ENCODE results near the gene LCLAT1. TPM values are rescaled to one million over a fixed set of nuclear protein-coding genes. Genes with fewer than 3 reads are reported as not detected.
"Not testable (repeated sequence)": the region's sequence is repeated elsewhere in the genome, so short reads cannot be mapped to it uniquely, and the experiment has no call there.

LCLAT1 gene
- total and polyA plus RNA-seq, 4 donors: 2.4 to 14.6 (median 10.7) TPM

DNA sequence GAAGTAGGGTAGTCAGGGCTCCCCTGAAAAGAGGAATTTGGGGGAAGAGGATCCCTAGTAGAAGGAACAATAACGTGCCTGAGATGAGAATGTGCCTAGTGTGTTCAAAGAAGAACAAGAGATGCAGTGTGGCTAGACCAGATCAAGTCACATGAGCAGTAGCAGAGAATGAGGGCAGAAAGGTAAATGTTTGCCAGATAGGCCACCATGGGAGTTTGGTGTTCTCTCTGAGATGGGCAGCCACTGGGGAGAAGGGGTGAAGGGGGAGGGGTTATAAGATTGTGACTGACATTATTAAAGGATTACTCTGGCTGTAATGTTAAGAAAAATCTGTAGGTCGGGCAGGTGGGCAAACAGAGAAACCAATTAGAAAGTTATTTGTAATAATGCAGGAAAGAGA, 166.0 kb downstream of the LCLAT1 start (continued):
- TF ChIP-seq GABPA (IDR thresholded peaks at IDR 0.05 in 1 of 2, conservative IDR thresholded peaks at IDR 0.05 in 1 of 2): no peak
- TF ChIP-seq, protein P1, sequence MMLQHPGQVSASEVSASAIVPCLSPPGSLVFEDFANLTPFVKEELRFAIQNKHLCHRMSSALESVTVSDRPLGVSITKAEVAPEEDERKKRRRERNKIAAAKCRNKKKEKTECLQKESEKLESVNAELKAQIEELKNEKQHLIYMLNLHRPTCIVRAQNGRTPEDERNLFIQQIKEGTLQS (IDR thresholded peaks at IDR 0.05): no peak
- no peak for TF ChIP-seq HNF4A (conservative IDR thresholded peaks at IDR 0.05)
- TF ChIP-seq FOXA2 (IDR thresholded peaks at IDR 0.05): no peak
- TF ChIP-seq, protein P2, sequence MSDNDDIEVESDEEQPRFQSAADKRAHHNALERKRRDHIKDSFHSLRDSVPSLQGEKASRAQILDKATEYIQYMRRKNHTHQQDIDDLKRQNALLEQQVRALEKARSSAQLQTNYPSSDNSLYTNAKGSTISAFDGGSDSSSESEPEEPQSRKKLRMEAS (IDR thresholded peaks at IDR 0.05): no peak
- TF ChIP-seq YY1 (IDR thresholded peaks at IDR 0.05): no peak
- TF ChIP-seq JUND (IDR thresholded peaks at IDR 0.05): no peak

DNA sequence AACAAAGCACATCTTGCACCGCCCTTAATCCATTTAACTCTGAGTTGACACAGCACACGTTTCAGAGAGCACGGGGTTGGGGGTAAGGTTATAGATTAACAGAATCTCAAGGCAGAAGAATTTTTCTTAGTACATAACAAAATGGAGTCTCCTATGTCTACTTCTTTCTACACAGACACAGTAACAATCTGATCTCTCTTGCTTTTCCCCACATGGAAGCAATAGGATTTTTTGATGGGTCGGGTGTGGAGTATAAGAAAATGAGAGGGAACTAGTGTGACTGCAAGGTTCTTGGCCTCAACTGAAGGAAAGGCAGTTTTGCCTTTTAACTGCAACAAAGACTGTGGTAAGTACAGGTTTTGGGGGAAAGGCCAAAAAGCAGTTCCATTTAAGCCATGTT, 167.2 kb downstream of the LCLAT1 start:
- 98% methylated on average over 1 of the region's 4 CpGs for WGBS
- not testable (repeated sequence) for H3K9me3 ChIP-seq (ENCODE audit: control insufficient read depth in 4 of 4, low read length in 3 of 4); DNase-seq (ENCODE audit: low spot score); H3K36me3 ChIP-seq (ENCODE audit: control insufficient read depth in 4 of 4, insufficient read depth in 3 of 4, low read depth in 1 of 4, low read length in 3 of 4); H3K4me1 ChIP-seq (ENCODE audit: control insufficient read depth in 4 of 4, insufficient read depth in 4 of 4, low read length in 3 of 4); H3K4me3 ChIP-seq (ENCODE audit: low read depth in 1 of 3, low read length in 3 of 3); H3K27ac ChIP-seq (ENCODE audit: low read depth in 1 of 2, low read length in 2 of 2); H3K27me3 ChIP-seq (ENCODE audit: control insufficient read depth in 4 of 4, insufficient read depth in 4 of 4, low read length in 3 of 4); H3K9ac ChIP-seq (ENCODE audit: low read depth in 1 of 2, low read length in 2 of 2)

DNA sequence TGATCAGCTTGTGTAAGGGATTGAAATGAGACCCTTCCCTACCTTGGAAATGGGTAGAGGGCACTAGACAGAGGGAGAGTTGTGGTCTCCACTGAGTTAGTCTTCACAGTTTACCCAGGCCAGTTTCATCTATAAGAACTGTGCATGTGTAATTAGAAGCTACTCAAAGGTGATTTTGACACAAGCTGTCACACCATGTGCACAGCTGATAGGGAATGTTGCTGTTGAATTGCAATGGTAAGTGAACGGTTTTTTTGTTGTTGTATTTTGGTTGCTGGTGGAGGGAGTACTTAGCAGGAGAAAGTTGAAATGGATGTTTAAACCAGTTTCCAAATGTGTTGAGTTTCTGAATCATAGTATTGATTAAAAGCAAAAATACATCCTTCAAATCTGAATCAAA, 168.9 kb downstream of the LCLAT1 start:
- TF ChIP-seq NR2F2 (IDR thresholded peaks at IDR 0.05): no peak
- TF ChIP-seq SP1 (IDR thresholded peaks at IDR 0.05): no peak
- TF ChIP-seq EGR1 (IDR thresholded peaks at IDR 0.05; ENCODE audit: low read depth in 2 of 2): no peak
- no peak for TF ChIP-seq HNF4A (conservative IDR thresholded peaks at IDR 0.05)
- TF ChIP-seq FOXA1 (IDR thresholded peaks at IDR 0.05): no peak
- no peak for TF ChIP-seq RXRA (IDR thresholded peaks at IDR 0.05)
- TF ChIP-seq FOXA2 (IDR thresholded peaks at IDR 0.05): no peak
- TF ChIP-seq HNF4G (IDR thresholded peaks at IDR 0.05): no peak
- no peak for TF ChIP-seq RAD21 (IDR thresholded peaks at IDR 0.05)
- TF ChIP-seq, protein P1 (IDR thresholded peaks at IDR 0.05): no peak
- no peak for TF ChIP-seq GABPA (IDR thresholded peaks at IDR 0.05 in 1 of 2, conservative IDR thresholded peaks at IDR 0.05 in 1 of 2)
- TF ChIP-seq, protein P3, sequence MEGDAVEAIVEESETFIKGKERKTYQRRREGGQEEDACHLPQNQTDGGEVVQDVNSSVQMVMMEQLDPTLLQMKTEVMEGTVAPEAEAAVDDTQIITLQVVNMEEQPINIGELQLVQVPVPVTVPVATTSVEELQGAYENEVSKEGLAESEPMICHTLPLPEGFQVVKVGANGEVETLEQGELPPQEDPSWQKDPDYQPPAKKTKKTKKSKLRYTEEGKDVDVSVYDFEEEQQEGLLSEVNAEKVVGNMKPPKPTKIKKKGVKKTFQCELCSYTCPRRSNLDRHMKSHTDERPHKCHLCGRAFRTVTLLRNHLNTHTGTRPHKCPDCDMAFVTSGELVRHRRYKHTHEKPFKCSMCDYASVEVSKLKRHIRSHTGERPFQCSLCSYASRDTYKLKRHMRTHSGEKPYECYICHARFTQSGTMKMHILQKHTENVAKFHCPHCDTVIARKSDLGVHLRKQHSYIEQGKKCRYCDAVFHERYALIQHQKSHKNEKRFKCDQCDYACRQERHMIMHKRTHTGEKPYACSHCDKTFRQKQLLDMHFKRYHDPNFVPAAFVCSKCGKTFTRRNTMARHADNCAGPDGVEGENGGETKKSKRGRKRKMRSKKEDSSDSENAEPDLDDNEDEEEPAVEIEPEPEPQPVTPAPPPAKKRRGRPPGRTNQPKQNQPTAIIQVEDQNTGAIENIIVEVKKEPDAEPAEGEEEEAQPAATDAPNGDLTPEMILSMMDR (IDR thresholded peaks at IDR 0.05; ENCODE audit: low read depth, low read length, missing input control): no peak
- TF ChIP-seq, protein P2 (IDR thresholded peaks at IDR 0.05): no peak
- no peak for TF ChIP-seq JUND (IDR thresholded peaks at IDR 0.05)
- TF ChIP-seq TAF1 (conservative IDR thresholded peaks at IDR 0.05): no peak
- TF ChIP-seq, protein P4, sequence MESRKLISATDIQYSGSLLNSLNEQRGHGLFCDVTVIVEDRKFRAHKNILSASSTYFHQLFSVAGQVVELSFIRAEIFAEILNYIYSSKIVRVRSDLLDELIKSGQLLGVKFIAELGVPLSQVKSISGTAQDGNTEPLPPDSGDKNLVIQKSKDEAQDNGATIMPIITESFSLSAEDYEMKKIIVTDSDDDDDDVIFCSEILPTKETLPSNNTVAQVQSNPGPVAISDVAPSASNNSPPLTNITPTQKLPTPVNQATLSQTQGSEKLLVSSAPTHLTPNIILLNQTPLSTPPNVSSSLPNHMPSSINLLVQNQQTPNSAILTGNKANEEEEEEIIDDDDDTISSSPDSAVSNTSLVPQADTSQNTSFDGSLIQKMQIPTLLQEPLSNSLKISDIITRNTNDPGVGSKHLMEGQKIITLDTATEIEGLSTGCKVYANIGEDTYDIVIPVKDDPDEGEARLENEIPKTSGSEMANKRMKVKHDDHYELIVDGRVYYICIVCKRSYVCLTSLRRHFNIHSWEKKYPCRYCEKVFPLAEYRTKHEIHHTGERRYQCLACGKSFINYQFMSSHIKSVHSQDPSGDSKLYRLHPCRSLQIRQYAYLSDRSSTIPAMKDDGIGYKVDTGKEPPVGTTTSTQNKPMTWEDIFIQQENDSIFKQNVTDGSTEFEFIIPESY (IDR thresholded peaks at IDR 0.05): no peak
- TF ChIP-seq YY1 (IDR thresholded peaks at IDR 0.05): no peak
- TF ChIP-seq, protein P5, sequence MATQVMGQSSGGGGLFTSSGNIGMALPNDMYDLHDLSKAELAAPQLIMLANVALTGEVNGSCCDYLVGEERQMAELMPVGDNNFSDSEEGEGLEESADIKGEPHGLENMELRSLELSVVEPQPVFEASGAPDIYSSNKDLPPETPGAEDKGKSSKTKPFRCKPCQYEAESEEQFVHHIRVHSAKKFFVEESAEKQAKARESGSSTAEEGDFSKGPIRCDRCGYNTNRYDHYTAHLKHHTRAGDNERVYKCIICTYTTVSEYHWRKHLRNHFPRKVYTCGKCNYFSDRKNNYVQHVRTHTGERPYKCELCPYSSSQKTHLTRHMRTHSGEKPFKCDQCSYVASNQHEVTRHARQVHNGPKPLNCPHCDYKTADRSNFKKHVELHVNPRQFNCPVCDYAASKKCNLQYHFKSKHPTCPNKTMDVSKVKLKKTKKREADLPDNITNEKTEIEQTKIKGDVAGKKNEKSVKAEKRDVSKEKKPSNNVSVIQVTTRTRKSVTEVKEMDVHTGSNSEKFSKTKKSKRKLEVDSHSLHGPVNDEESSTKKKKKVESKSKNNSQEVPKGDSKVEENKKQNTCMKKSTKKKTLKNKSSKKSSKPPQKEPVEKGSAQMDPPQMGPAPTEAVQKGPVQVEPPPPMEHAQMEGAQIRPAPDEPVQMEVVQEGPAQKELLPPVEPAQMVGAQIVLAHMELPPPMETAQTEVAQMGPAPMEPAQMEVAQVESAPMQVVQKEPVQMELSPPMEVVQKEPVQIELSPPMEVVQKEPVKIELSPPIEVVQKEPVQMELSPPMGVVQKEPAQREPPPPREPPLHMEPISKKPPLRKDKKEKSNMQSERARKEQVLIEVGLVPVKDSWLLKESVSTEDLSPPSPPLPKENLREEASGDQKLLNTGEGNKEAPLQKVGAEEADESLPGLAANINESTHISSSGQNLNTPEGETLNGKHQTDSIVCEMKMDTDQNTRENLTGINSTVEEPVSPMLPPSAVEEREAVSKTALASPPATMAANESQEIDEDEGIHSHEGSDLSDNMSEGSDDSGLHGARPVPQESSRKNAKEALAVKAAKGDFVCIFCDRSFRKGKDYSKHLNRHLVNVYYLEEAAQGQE (IDR thresholded peaks at IDR 0.05): no peak
- H3K4me1 ChIP-seq (ENCODE audit: control insufficient read depth in 4 of 4, insufficient read depth in 4 of 4, low read length in 3 of 4): no peaks in the 10 kb centered on the region
- no peak overlapping the region for H3K4me3 ChIP-seq (ENCODE audit: low read depth in 1 of 3, low read length in 3 of 3)
- WGBS: 88% methylated on average over 1 of the region's 1 CpG
- H3K36me3 ChIP-seq (ENCODE audit: control insufficient read depth in 4 of 4, insufficient read depth in 3 of 4, low read depth in 1 of 4, low read length in 3 of 4): no peaks in the 10 kb centered on the region
- H3K27ac ChIP-seq (ENCODE audit: low read depth in 1 of 2, low read length in 2 of 2): no peak overlapping the region
- no peak overlapping the region for H3K9ac ChIP-seq (ENCODE audit: low read depth in 1 of 2, low read length in 2 of 2)
- no peaks in the 10 kb centered on the region for H3K27me3 ChIP-seq (ENCODE audit: control insufficient read depth in 4 of 4, insufficient read depth in 4 of 4, low read length in 3 of 4)
- DNase-seq (ENCODE audit: low spot score): no peak
- no peaks in the 10 kb centered on the region for H3K9me3 ChIP-seq (ENCODE audit: control insufficient read depth in 4 of 4, low read length in 3 of 4)
